ENCODE results near the gene BAZ1B.
"Not testable (repeated sequence)": the region's sequence is repeated elsewhere in the genome, so short reads cannot be mapped to it uniquely, and the experiment has no call there.

The BAZ1B gene

DNA sequence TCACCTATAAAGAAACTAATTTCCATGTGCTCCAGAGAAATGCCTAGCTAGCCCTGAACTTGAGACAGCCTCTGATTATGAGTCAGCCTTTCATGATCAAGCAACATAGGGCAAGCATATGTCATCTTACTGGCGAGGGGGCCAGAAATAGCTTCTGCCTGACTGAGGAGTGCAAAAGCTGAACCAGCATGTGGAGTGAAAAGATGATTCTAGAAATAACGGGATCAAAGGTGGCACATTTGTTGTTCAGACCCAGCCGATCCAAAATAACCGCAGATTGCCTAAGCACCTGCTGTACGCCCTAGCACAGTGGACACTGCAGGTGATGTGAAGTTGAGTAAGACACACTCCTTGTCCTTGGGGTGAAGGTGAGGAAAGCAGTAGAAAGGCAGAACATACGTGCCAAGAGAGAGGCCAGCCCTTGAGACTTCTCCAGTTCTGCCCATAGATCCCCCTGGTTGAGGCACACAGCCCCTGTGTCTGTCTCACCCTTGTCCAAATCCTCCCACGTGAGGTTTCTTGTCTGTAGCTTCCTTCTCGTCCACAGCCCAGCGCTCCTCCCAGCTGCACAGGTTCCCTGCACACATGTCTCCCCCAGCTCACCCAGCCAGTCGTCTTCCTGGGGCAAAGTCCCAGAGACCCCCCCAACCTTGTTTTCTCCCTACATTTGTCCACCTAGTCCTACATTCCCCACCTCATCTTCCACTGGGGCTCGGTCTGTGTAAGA, 38.2 kb upstream of the BAZ1B start:
- Histone ChIP-seq H3K27me3 (no peaks in the 10 kb centered on the region), H3K4me2 (no peak overlapping the region), H3K9ac (no peak overlapping the region), H3K36me3 (0 out of 2 replicates have a peak, but pooled peaks cover 6% of the 10 kb centered on the region), H4K20me1 (peaks cover 17% of the 10 kb centered on the region), H3K27ac (no peak overlapping the region), H3K4me1 (peaks cover 31% of the 10 kb centered on the region), H3K9me3 (0 out of 2 replicates have a peak, but pooled peaks cover 5% of the 10 kb centered on the region), H3K4me3 (no peak overlapping the region)
- TF ChIP-seq Cebpa-rat (IDR thresholded peaks at IDR 0.05), result no peak

DNA sequence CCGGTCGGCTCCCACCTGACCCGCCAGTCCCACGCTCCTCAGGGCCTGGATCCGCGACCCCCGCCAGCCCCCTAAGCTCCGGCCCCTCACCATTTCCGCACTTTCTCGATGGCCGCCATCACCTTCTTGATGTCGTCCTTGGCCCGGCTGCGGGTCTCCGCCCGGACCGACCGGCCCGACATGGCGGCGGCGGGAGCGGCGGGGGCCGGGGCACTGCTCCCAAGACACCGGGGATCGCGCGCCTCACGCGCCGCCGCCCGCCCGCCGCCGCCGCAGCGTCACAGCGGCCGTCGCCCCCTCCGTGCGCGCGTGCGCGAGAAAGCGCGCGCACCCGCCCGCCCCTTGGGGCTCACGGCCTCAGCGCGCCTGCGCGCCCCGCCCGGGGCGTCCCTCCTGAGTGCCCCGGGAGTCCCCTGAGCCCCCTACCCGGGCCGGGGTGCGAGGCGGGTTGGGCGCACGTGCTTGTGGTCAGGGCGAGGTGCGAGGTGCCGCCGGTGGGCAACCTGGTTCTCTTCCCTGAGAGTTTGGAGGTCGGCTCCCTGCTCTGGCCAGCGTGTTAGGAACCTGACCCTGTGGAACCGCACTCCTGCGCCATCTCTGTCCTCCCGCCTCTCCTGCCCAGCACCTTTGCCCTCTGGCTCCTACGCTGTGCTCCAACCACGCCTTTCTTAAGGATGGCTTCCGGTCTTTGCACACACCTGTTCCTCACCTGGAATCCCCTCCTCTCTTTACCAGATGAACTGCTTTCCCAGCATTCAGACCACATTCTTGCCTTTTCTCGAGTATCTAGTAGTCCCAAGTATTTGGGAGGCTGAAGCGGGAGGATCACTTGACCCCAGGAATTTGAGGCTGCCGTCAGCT, 35.5 kb upstream of the BAZ1B start, which contains the start of gene BCL7B:
Gene BCL7B (minus strand): TSS at position 294 of the 861 bp plus-strand sequence. CDS start 112 bp downstream, at position 182.
- Histone ChIP-seq H3K27me3 (no peaks in the 10 kb centered on the region), H4K20me1 (peaks cover 34% of the 10 kb centered on the region), H3K4me3 (peak within 1 kb of the TSS; percentile 85), H3K4me2 (peak within 1 kb of the TSS; percentile 97), H3K9ac (peak within 1 kb of the TSS; percentile 97), H3K9me3 (0 out of 2 replicates have a peak, but pooled peaks cover 3% of the 10 kb centered on the region), H3K4me1 (peaks cover 35% of the 10 kb centered on the region), H3K36me3 (peaks cover 30% of the 10 kb centered on the region), H3K27ac (peak within 1 kb of the TSS; percentile 99)
- TF ChIP-seq Cebpa-rat (IDR thresholded peaks at IDR 0.05), result no peak

- H3K4me3 ChIP-seq, result peak overlapping the region; percentile 85
- H3K36me3 ChIP-seq, result peaks cover 35% of the 10 kb centered on the region
- no peaks in the 10 kb centered on the region for H3K27me3 ChIP-seq
- H3K27ac ChIP-seq, result peak overlapping the region; percentile 99
- peaks cover 35% of the 10 kb centered on the region for H3K4me1 ChIP-seq
- no peaks in the 10 kb centered on the region for H3K9me3 ChIP-seq
- peaks cover 39% of the 10 kb centered on the region for H4K20me1 ChIP-seq
- H3K9ac ChIP-seq, result peak overlapping the region; percentile 97
- peak overlapping the region; percentile 97 for H3K4me2 ChIP-seq
- no peak for TF ChIP-seq Cebpa-rat (IDR thresholded peaks at IDR 0.05)
Observed at GRCh38 chr7:73557108-73557396, 35.0 kb upstream of the BAZ1B start.

- Histone ChIP-seq H3K9me3 (no peaks in the 10 kb centered on the region), H4K20me1 (peaks cover 39% of the 10 kb centered on the region), H3K36me3 (peaks cover 41% of the 10 kb centered on the region), H3K27ac (peak overlapping the region; percentile 99), H3K4me3 (peak overlapping the region; percentile 85), H3K9ac (peak overlapping the region; percentile 97), H3K4me2 (peak overlapping the region; percentile 97), H3K27me3 (no peaks in the 10 kb centered on the region), H3K4me1 (peaks cover 35% of the 10 kb centered on the region)
- no peak for TF ChIP-seq Cebpa-rat (IDR thresholded peaks at IDR 0.05)
Observed at GRCh38 chr7:73556208-73557107, 34.4 kb upstream of the BAZ1B start.

DNA sequence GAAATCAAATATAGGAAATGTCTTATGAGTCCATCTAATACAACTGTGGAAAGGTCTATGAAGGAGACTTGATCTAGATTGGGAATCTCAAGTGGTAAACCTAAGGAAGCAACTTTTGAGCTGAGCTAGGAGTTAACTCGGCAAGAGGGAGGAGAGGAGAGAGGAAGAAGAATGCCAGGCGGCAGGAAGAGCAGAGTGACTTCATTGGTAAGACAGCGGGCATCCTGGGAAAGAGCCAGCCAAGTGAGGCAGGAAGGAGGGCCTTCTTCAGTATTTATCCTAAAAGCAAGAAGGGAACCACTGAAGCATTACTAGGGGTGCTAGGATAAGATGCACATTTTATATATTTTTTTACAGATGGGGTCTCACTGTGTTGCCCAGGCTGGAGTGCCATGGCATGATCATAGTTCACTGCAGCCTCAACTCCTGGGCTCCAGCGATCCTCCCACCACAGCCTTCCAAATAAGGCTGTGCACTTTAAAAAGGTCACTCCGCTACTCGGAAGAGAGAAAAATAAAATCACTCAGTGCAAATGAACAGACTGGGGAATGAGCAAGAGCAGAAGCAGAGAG, 33.4 kb upstream of the BAZ1B start:
- peak overlapping the region; percentile 97 for H3K4me2 ChIP-seq
- no peak for TF ChIP-seq Cebpa-rat (IDR thresholded peaks at IDR 0.05)
- H3K36me3 ChIP-seq, result peaks cover 48% of the 10 kb centered on the region
- peaks cover 39% of the 10 kb centered on the region for H4K20me1 ChIP-seq
- H3K27me3 ChIP-seq, result no peaks in the 10 kb centered on the region
- H3K9me3 ChIP-seq, result no peaks in the 10 kb centered on the region
- H3K27ac ChIP-seq, result no peak overlapping the region
- no peak overlapping the region for H3K9ac ChIP-seq
- H3K4me3 ChIP-seq, result peak overlapping the region; percentile 85; the same call in 1 of the 2 replicates
- H3K4me1 ChIP-seq, result peaks cover 33% of the 10 kb centered on the region

- not testable (repeated sequence) for H3K27me3 ChIP-seq, H3K4me1 ChIP-seq, H3K4me3 ChIP-seq, H3K9ac ChIP-seq, H3K9me3 ChIP-seq, H3K4me2 ChIP-seq, H3K27ac ChIP-seq
- Histone ChIP-seq H3K36me3 (peaks cover 92% of the 10 kb centered on the region), H4K20me1 (peaks cover 72% of the 10 kb centered on the region)
Observed at GRCh38 chr7:73550093-73550492, 28.0 kb upstream of the BAZ1B start.

- H3K27ac ChIP-seq, result no peak overlapping the region
Observed at GRCh38 chr7:73549176-73549575, 27.1 kb upstream of the BAZ1B start.

GRCh38 chr7:73547841-73548240, 25.7 kb upstream of the BAZ1B start:
- peaks cover 77% of the 10 kb centered on the region for H4K20me1 ChIP-seq
- no peak overlapping the region for H3K27ac ChIP-seq
- no peak overlapping the region for H3K4me2 ChIP-seq
- no peaks in the 10 kb centered on the region for H3K27me3 ChIP-seq
- H3K36me3 ChIP-seq, result peaks cover 95% of the 10 kb centered on the region
- H3K9ac ChIP-seq, result no peak overlapping the region
- H3K4me3 ChIP-seq, result no peak overlapping the region
- no peak for TF ChIP-seq Cebpa-rat (IDR thresholded peaks at IDR 0.05)
- H3K9me3 ChIP-seq, result no peaks in the 10 kb centered on the region
- no peaks in the 10 kb centered on the region for H3K4me1 ChIP-seq

More at GRCh38 chr7:73549176-73549575, 27.1 kb upstream of the BAZ1B start:
- no peaks in the 10 kb centered on the region for H3K4me1 ChIP-seq
- no peaks in the 10 kb centered on the region for H3K9me3 ChIP-seq
- no peak overlapping the region for H3K4me2 ChIP-seq
- TF ChIP-seq Cebpa-rat (IDR thresholded peaks at IDR 0.05), result no peak
- H4K20me1 ChIP-seq, result peaks cover 72% of the 10 kb centered on the region
- no peak overlapping the region for H3K4me3 ChIP-seq
- H3K27me3 ChIP-seq, result no peaks in the 10 kb centered on the region
- H3K36me3 ChIP-seq, result peaks cover 91% of the 10 kb centered on the region
- H3K9ac ChIP-seq, result no peak overlapping the region

GRCh38 chr7:73544678-73545077, 22.6 kb upstream of the BAZ1B start:
- Histone ChIP-seq H3K4me1 (no peaks in the 10 kb centered on the region), H3K9me3 (no peaks in the 10 kb centered on the region), H3K9ac (no peak overlapping the region), H3K27me3 (no peaks in the 10 kb centered on the region), H3K4me3 (no peak overlapping the region), H4K20me1 (peaks cover 69% of the 10 kb centered on the region), H3K4me2 (no peak overlapping the region), H3K27ac (no peak overlapping the region), H3K36me3 (peaks cover 97% of the 10 kb centered on the region)
- TF ChIP-seq Cebpa-rat (IDR thresholded peaks at IDR 0.05), result no peak

Measured in BLaER1 (cell line).